HG03432 (cell line): ENCODE data around the gene FRAS1.
"Not testable (repeated sequence)": the region's sequence is repeated elsewhere in the genome, so short reads cannot be mapped to it uniquely, and the experiment has no call there.

Experiments used
- ATAC-seq: cut with Tn5 transposase; IDR thresholded peaks from one replicate; pipeline ENCODE4 v1.9.1; 2021; ENCODE audit warnings: mild to moderate bottlenecking, moderate library complexity; ENCODE audit not compliant: unreplicated experiment

Gene FRAS1

GRCh38 chr4:78320349-78320935 is 263.3 kb downstream of the FRAS1 start:
- ATAC-seq = no peak

GRCh38 chr4:78322032-78322431 is 264.9 kb downstream of the FRAS1 start:
- ATAC-seq = no peak

DNA sequence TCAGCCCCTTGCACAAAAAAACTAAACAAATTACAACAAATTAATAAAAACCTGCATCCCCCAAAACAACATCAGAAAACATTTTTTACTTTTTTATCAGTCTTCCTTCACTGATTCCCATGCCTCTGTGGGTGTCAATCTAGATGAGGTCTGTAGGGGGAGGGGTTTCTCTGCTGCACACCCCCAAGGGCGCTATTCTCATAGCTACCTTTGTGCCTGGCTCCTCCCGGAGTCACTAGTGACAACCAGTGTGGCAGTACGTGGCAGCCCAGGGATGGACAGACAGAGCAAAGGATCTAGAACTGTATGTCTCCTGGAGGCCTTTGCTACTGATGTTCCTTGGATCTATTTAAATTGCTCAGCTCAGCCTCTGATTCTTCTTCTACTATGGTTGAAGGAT is 266.3 kb downstream of the FRAS1 start:
- ATAC-seq = no peak

GRCh38 chr4:78324625-78325024 is 267.5 kb downstream of the FRAS1 start:
- ATAC-seq = no peak

DNA sequence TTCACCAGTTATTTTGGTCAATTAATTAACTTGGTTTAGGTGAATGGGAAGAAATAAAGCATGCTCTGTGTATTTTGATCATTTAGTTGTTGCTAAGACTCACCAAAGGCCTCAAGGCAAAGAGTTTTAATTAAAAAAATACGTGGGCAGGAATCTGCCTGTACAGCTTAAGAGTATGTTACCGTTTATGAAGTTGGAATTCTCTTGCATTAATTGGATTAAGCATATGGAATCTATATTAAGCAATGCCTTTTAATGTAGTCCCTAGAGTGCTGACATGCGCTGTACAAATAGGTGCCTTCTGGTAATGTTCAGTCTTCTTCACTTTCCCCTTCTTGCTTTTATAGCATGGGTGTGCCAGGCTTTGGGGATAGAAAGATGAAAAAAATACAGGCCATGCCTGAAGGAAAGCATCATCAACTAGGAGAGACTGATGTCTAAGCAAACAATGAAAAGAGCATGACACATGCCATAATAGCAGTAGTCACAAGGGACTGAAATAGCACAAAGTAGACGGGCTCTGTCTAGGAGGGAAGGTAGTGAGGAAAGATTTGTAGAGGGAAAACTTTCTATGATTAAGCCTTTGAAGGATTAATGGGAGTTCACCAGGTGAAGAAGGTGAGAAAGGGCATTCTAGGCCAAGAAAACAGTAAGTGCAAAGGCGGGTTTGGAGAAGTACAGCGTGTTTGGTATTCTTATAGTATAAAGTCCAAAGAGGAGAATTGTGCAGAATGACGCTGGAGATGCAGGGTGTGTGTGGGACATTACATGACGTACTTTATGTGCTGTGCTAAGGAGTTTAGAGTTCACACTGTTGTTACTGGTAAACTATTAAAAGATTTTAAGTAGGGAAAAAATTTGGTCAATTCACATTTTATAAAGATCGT is 268.4 kb downstream of the FRAS1 start:
- ATAC-seq = no peak

GRCh38 chr4:78328591-78328990 is 271.5 kb downstream of the FRAS1 start:
- ATAC-seq = not testable (repeated sequence)

DNA sequence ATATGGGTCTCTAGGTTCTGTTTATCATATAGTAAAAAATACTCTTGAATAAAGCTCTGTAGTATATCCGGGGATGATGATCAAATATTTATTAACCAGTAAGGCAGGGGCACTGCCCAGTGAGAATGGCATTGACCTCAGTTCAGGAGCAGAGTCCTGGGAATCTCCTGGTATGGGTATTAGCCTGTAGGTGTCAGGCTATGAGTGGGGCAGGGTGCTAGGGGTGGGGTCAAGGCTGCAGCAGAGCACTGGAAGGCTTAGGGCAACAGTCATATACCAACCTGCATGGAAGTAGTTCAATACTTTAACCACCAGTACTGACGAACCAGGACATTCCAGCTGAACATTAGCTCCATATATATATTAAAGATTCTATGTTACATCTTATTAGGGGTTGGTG is 274.1 kb downstream of the FRAS1 start:
- no peak for ATAC-seq

DNA sequence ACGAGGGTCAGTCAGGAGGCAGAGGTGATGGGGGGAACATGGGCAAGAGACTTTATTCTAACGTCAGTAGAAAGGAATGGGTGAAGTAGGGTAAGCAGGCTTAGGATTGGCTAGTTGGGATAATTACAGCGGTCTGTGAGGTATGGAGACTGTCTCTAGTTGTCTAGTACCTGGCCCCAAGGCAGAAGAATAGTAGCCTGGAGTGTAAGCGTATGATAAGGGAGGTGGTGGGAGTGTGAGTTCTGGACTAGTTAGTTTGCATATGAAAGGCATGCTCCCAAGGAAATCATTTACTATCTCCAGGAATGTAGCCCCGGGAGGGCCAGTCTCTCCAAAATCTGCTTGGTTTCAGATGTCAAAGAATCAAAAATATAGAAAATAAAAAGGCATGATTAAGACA is 274.8 kb downstream of the FRAS1 start:
- no peak for ATAC-seq

DNA sequence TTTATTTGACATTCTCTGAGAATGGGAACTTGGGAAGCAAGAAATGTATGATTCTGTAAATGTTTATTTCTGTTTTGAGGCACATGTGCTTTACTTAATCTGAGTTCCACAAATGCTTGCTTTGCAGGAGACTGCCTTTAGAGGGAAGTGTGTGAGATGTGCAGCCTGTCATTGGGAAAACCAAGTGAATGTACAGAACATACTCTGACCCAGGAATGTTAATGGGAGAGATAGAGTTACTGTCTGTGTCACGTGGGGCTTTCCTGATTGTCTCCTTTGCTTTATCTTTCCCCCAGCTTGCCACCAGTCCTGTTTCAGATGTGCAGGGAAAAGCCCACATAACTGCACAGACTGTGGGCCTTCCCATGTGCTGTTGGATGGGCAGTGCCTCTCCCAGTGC is 275.9 kb downstream of the FRAS1 start:
- no peak for ATAC-seq

DNA sequence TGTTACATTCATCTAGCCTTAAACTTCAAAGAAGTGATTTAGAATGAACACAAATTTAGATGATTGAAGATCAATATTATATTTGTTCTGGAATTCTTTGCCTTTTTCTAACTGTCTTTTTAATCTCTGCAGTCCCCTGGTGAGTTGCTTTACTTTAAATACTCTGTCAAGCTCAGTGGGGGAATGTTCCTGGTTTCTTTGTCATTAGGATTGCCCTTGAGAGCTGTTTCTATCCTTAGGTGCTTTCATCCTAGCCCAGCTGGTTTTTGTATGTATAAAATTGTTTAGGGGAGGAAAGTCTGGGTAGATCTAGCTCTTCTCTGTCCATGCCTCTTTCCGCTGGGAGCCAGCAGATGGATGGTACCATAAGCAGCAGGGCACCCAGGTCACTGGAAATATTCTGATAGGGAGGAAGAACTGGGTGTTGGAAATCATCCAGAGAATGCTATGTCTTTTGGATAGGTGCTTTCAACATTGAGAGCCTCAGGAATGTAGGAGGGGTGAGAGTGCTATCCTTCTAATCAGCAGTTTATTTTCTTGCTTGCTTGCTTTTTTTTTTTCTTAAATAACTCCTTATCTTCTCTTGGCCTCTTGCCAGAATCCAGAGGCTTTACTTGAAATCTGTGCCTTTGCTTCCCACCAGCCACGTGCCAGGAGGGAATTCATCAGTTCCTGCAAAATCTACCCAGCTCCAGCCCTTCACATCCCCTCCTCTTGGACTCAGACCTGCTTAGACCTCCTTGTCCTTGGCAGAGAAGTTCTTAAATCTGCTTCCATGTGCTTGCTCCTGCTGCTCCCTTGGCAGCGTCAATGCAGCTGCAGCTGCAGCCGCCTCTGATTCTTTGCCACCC is 279.2 kb downstream of the FRAS1 start:
- no peak for ATAC-seq

- no peak for ATAC-seq
Observed at GRCh38 chr4:78337244-78338020, 280.3 kb downstream of the FRAS1 start.

GRCh38 chr4:78342125-78342524 is 285.0 kb downstream of the FRAS1 start:
- no peak for ATAC-seq

GRCh38 chr4:78343682-78344081 is 286.6 kb downstream of the FRAS1 start:
- no peak for ATAC-seq

DNA sequence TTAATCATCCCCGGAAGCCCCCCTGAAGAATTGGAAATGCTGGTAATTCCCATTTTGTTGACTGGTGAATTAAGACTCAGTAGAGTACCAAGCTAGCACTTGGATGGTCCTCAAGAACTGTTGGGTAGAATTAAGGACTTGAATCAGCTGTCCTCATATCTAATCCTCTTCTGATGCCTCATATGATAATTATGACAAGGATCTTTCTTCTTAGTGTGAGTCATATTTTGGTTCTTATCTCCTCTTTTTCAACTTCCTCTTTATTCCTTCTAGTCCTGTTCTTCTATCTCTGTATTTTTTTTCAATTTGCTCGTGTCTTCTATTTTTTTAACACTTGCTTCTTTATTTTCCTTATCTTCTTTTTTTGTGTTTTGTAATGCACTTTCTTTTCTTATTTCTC is 288.1 kb downstream of the FRAS1 start:
- ATAC-seq = no peak

- ATAC-seq = no peak
Observed at GRCh38 chr4:78346222-78346621, 289.1 kb downstream of the FRAS1 start.

- no peak for ATAC-seq
Observed at GRCh38 chr4:78347527-78347926, 290.4 kb downstream of the FRAS1 start.

DNA sequence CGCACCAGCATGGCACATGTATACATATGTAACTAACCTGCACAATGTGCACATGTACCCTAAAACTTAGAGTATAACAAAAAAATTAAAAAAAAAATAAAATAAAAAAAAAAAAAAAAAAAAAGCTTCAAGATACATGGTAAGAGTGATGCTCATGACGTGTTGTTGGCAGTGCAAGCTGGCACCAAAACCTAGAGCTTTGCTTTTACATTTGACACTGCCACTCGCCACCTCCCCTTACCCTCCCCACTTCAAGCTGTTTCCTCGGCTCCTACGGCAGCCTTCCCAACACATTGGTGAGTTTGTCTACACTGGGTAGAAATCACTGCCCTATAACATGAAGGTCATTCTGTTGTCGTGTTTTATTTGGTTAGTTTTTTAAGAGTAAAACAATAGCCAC is 296.8 kb downstream of the FRAS1 start:
- no peak for ATAC-seq

GRCh38 chr4:78354782-78355181 is 297.7 kb downstream of the FRAS1 start:
- no peak for ATAC-seq

DNA sequence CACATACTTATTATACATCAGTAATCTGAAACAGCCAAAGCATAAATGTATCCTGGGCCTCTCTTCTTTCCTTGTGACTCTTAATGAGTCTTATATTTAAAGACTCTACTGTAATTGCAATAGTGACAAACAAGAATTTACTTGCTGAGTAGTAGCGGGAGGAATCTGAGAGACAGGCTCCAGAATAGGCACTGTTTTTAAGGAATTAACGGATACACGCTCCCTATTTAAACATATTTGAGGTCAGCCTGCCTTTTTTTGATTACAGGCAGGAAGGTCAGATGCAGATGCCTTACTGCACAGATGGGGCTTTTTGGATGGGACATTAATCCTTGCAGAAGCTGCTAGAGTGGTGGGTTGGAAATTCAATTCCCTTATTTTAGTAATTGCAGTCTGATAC is 298.2 kb downstream of the FRAS1 start:
- ATAC-seq = no peak

- no peak for ATAC-seq
Observed at GRCh38 chr4:78356251-78356786, 299.2 kb downstream of the FRAS1 start.

- no peak for ATAC-seq
Observed at GRCh38 chr4:78357122-78357521, 300.0 kb downstream of the FRAS1 start.
